SK-N-SH treated with all-trans-retinoic acid at 6 μM for 48 hours (cell line): ENCODE measurements around the gene ERVK3-1.

Experiments used
- ATAC-seq: fragments of 200-7000 bp; cut with Tn5 transposase; 3 replicates; pipeline ENCODE4 v1.9.1; 2020; ENCODE audit warnings: mild to moderate bottlenecking, moderate library complexity
- ARNTL ChIP-seq: fragments of 450-650 bp; formaldehyde crosslinking; IDR thresholded peaks from 2 replicates; pipeline ENCODE4 v1.5.0; 2020; ENCODE audit warnings: low read depth, mild to moderate bottlenecking, moderate library complexity, borderline replicate concordance
- BACH2 ChIP-seq: fragments of 250-450 bp; sonication (Bioruptor Pico); IDR thresholded peaks from 2 replicates; pipeline ENCODE4 v1.9.0; 2021; ENCODE audit warnings: mild to moderate bottlenecking, borderline replicate concordance
- CREB5 ChIP-seq: fragments of 250-450 bp; sonication (Bioruptor Pico); IDR thresholded peaks from 2 replicates; pipeline ENCODE4 v1.5.1; 2020; ENCODE audit warnings: low read depth, mild to moderate bottlenecking, moderate library complexity
- CSDC2 ChIP-seq: fragments of 250-450 bp; sonication (Bioruptor Pico); IDR thresholded peaks from 2 replicates; pipeline ENCODE4 v1.5.0; 2020; ENCODE audit warnings: mild to moderate bottlenecking, moderate library complexity
- CSRNP3 ChIP-seq: fragments of 250-450 bp; sonication (Bioruptor Pico); IDR thresholded peaks from 2 replicates; pipeline ENCODE4 v1.5.1; 2021; ENCODE audit warnings: mild to moderate bottlenecking, moderate library complexity
- GLIS3 ChIP-seq: fragments of 250-450 bp; sonication (Bioruptor Pico); IDR thresholded peaks from 2 replicates; pipeline ENCODE4 v1.5.0; 2020; ENCODE audit warnings: mild to moderate bottlenecking, moderate library complexity
- OSR1 ChIP-seq: fragments of 250-450 bp; sonication (Bioruptor Pico); IDR thresholded peaks from 2 replicates; pipeline ENCODE4 v1.8.0; 2022; ENCODE audit warnings: moderate library complexity, mild to moderate bottlenecking, inconsistent platforms
- PPARA ChIP-seq: fragments of 250-450 bp; sonication (Bioruptor Pico); IDR thresholded peaks from 2 replicates; pipeline ENCODE4 v1.5.0; 2020; ENCODE audit warnings: mild to moderate bottlenecking, borderline replicate concordance
- RARB ChIP-seq: fragments of 250-450 bp; sonication (Bioruptor Pico); IDR thresholded peaks from 2 replicates; pipeline ENCODE4 v1.8.0; 2021; ENCODE audit warnings: mild to moderate bottlenecking, moderate library complexity
- SNAI2 ChIP-seq: fragments of 250-450 bp; sonication (Bioruptor Pico); IDR thresholded peaks from 2 replicates; pipeline ENCODE4 v1.5.0; 2020; ENCODE audit warnings: mild to moderate bottlenecking, moderate library complexity
- TOX ChIP-seq: fragments of 250-450 bp; sonication (Bioruptor Pico); IDR thresholded peaks from 2 replicates; pipeline ENCODE4 v1.8.0; 2021; ENCODE audit warnings: mild to moderate bottlenecking, moderate library complexity, borderline replicate concordance
- ZC3H10 ChIP-seq: fragments of 250-450 bp; sonication (Bioruptor Pico); IDR thresholded peaks from 2 replicates; pipeline ENCODE4 v1.5.1; 2021; ENCODE audit warnings: mild to moderate bottlenecking, moderate library complexity
- ZFP3 ChIP-seq: fragments of 250-450 bp; sonication (Bioruptor Pico); IDR thresholded peaks from 2 replicates; pipeline ENCODE4 v1.5.0; 2020; ENCODE audit warnings: mild to moderate bottlenecking, moderate library complexity
- ZFP30 ChIP-seq: fragments of 450-650 bp; formaldehyde crosslinking; IDR thresholded peaks from 2 replicates; pipeline ENCODE4 v1.5.0; 2022; ENCODE audit warnings: mild to moderate bottlenecking, moderate library complexity
- ZNF70 ChIP-seq: fragments of 450-650 bp; formaldehyde crosslinking; IDR thresholded peaks from 2 replicates; pipeline ENCODE4 v1.5.0; 2020; ENCODE audit warnings: mild to moderate bottlenecking, moderate library complexity
- TF ChIP-seq, protein P1 (sequence below): fragments of 250-450 bp; sonication (Bioruptor Pico); IDR thresholded peaks from 2 replicates; pipeline ENCODE4 v1.8.0; 2020; ENCODE audit warnings: mild to moderate bottlenecking, moderate library complexity, borderline replicate concordance
- TF ChIP-seq, protein P2 (sequence below): fragments of 250-450 bp; sonication (Bioruptor Pico); IDR thresholded peaks from 2 replicates; pipeline ENCODE4 v1.5.0; 2020; ENCODE audit warnings: mild to moderate bottlenecking, moderate library complexity

The ERVK3-1 gene

DNA sequence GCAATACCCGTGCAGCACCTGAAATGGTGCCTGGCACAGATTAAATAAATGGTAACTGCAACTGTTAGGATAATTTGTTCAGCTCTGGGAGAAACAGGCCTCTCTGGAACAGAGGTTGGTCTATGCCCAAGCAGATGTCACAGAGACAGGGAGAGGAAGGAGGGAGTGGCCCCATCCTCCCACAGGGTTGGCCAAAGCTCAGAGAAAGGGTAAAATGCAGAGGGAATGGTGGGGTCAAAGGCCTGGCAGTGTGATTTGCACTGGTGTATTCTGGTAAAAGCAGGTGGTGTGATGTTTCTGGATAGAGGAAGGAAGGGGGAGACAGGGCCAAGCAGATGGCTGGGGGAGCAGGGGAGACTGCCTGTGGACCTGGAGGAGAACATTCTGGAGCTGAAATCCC, 31.0 kb downstream of the ERVK3-1 start:
- TF ChIP-seq ZC3H10 (CRISPR knock-in tag) (no peak), ARNTL (CRISPR knock-in tag) (no peak), ZFP3 (CRISPR knock-in tag) (no peak), CSDC2 (CRISPR knock-in tag) (no peak), SNAI2 (CRISPR knock-in tag) (no peak), GLIS3 (CRISPR knock-in tag) (no peak), PPARA (CRISPR knock-in tag) (no peak), ZFP30 (no peak), OSR1 (no peak), CREB5 (CRISPR knock-in tag) (no peak)
- no peak for ATAC-seq

DNA sequence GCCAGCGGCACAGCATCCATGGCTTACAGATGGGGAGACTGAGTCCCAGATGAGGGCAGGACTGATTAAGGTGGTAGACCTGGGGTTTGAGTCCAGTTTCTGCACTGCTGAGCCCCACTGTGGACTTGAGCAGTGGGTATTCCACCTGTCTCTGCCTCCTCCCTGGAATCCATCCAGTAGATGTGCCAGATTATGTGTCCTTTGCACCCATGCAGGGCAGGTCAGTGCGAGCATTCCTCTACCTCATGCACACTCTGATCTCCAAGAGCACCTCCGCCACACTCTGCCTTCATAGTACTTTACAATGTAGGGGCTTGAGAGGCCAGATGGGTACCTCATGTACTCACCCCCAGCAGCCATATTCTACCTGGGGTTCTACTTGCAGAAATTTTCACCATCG, 31.6 kb downstream of the ERVK3-1 start:
- TF ChIP-seq ZFP3 (CRISPR knock-in tag) (no peak), ZC3H10 (CRISPR knock-in tag) (no peak), CREB5 (CRISPR knock-in tag) (no peak), ZNF70 (CRISPR knock-in tag) (no peak), ZFP30 (no peak), BACH2 (CRISPR knock-in tag) (no peak), GLIS3 (CRISPR knock-in tag) (no peak)
- TF ChIP-seq, protein P1, sequence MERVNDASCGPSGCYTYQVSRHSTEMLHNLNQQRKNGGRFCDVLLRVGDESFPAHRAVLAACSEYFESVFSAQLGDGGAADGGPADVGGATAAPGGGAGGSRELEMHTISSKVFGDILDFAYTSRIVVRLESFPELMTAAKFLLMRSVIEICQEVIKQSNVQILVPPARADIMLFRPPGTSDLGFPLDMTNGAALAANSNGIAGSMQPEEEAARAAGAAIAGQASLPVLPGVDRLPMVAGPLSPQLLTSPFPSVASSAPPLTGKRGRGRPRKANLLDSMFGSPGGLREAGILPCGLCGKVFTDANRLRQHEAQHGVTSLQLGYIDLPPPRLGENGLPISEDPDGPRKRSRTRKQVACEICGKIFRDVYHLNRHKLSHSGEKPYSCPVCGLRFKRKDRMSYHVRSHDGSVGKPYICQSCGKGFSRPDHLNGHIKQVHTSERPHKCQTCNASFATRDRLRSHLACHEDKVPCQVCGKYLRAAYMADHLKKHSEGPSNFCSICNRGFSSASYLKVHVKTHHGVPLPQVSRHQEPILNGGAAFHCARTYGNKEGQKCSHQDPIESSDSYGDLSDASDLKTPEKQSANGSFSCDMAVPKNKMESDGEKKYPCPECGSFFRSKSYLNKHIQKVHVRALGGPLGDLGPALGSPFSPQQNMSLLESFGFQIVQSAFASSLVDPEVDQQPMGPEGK (CRISPR knock-in tag): no peak
- TF ChIP-seq, all 23 proteins: peak for 0
- ATAC-seq: no peak

- no peak for ATAC-seq
- TF ChIP-seq SNAI2 (CRISPR knock-in tag) (no peak), ZFP30 (no peak), RARB (CRISPR knock-in tag) (no peak), TOX (no peak), ARNTL (CRISPR knock-in tag) (no peak), BACH2 (CRISPR knock-in tag) (no peak), CSRNP3 (CRISPR knock-in tag) (no peak)
- TF ChIP-seq, protein P1 (CRISPR knock-in tag): no peak
- TF ChIP-seq, protein P2, sequence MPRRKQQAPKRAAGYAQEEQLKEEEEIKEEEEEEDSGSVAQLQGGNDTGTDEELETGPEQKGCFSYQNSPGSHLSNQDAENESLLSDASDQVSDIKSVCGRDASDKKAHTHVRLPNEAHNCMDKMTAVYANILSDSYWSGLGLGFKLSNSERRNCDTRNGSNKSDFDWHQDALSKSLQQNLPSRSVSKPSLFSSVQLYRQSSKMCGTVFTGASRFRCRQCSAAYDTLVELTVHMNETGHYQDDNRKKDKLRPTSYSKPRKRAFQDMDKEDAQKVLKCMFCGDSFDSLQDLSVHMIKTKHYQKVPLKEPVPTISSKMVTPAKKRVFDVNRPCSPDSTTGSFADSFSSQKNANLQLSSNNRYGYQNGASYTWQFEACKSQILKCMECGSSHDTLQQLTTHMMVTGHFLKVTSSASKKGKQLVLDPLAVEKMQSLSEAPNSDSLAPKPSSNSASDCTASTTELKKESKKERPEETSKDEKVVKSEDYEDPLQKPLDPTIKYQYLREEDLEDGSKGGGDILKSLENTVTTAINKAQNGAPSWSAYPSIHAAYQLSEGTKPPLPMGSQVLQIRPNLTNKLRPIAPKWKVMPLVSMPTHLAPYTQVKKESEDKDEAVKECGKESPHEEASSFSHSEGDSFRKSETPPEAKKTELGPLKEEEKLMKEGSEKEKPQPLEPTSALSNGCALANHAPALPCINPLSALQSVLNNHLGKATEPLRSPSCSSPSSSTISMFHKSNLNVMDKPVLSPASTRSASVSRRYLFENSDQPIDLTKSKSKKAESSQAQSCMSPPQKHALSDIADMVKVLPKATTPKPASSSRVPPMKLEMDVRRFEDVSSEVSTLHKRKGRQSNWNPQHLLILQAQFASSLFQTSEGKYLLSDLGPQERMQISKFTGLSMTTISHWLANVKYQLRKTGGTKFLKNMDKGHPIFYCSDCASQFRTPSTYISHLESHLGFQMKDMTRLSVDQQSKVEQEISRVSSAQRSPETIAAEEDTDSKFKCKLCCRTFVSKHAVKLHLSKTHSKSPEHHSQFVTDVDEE (CRISPR knock-in tag): no peak
Observed at GRCh38 chr19:58338336-58338735, 33.2 kb downstream of the ERVK3-1 start.
